K562 (cell line): Measurements from ENCODE around the gene RAI1. TPM values are rescaled to one million over a fixed set of nuclear protein-coding genes. Genes with fewer than 3 reads are reported as not detected.
A peak's percentile ranks its signal among the peaks of the same experiment; 100 is the strongest.

ENCODE experiments used
- CAMTA2 ChIP-seq: fragments of 250-450 bp; sonication (Bioruptor Pico); conservative IDR thresholded peaks from 2 replicates; pipeline ENCODE4 v1.5.1; 2022
- EGR1 ChIP-seq: fragments of 450-650 bp; conservative IDR thresholded peaks from 2 replicates; pipeline ENCODE4 v1.6.1; 2017; ENCODE audit warnings: mild to moderate bottlenecking
- MEF2A ChIP-seq: IDR thresholded peaks from 2 replicates; pipeline ENCODE4 v1.6.1; 2011; ENCODE audit warnings: low read depth, mild to moderate bottlenecking, low read length, moderate library complexity; ENCODE audit not compliant: control insufficient read depth
- MYC ChIP-seq, 2 experiments: fragments of 250-450 bp in 1 of 2; sonication (Bioruptor Pico) in 1 of 2; IDR thresholded peaks; 2 replicates each; pipeline versions ENCODE4 v1.5.1 to v1.6.1; 2012 to 2021; ENCODE audit warnings: low read depth in 2 of 2, borderline replicate concordance in 1 of 2, improper control_type of control experiment in 1 of 2, low read length in 1 of 2, mild to moderate bottlenecking in 1 of 2, moderate library complexity in 1 of 2
- SAFB ChIP-seq: fragments of 200-400 bp; formaldehyde crosslinking; IDR thresholded peaks from 2 replicates; pipeline ENCODE4 v1.6.1; 2017; ENCODE audit warnings: low read depth, low read length, borderline replicate concordance
- SIX5 ChIP-seq, 2 experiments: IDR thresholded peaks; 2 replicates each; pipeline ENCODE4 v1.6.1; 2011; ENCODE audit warnings: low read length in 2 of 2, borderline replicate concordance in 1 of 2, low read depth in 1 of 2, mild to moderate bottlenecking in 1 of 2, moderate library complexity in 1 of 2; ENCODE audit not compliant: insufficient read depth in 1 of 2
- STAG1 ChIP-seq: sonication (generic); formaldehyde crosslinking; IDR thresholded peaks from 2 replicates; pipeline ENCODE4 v1.5.0; 2020; ENCODE audit warnings: missing genetic modification reagents, borderline replicate concordance
- THRAP3 ChIP-seq: fragments of 450-650 bp; IDR thresholded peaks from 2 replicates; pipeline ENCODE4 v1.6.1; 2016; ENCODE audit warnings: mild to moderate bottlenecking, inconsistent platforms, borderline replicate concordance
- ZBTB1 ChIP-seq: sonication (generic); formaldehyde crosslinking; IDR thresholded peaks from 2 replicates; pipeline ENCODE4 v1.8.1; 2023; ENCODE audit warnings: missing genetic modification reagents, low read depth, mild to moderate bottlenecking, borderline replicate concordance
- ZNF253 ChIP-seq: fragments of 250-450 bp; sonication (Bioruptor Pico); conservative IDR thresholded peaks from 2 replicates; pipeline ENCODE4 v1.6.1; 2021; ENCODE audit warnings: mild to moderate bottlenecking
- ZNF668 ChIP-seq: fragments of 250-450 bp; sonication (Bioruptor Pico); IDR thresholded peaks from 2 replicates; pipeline ENCODE4 v1.8.0; 2022; ENCODE audit warnings: mild to moderate bottlenecking, inconsistent platforms
- polyA plus RNA-seq, 8 experiments: library from polyadenylated mRNA; depleted of rRNA in 4 of 8; stranded (reverse) in 5 of 8; unstranded in 3 of 8; fragments of >200 nt; fragmentation: Nextera tagmentation in 2 of 8; fragmentation: Illumina TruSeq in 1 of 8; extraction: Ambion mirVana in 2 of 8; extraction: Trizol in 1 of 8; gene quantifications; 2 replicates each; pipeline versions ENCODE4 v1.2.1 to v1.2.3, GENCODE V29; 2011 to 2014; ENCODE audit warnings: inconsistent platforms in 1 of 8, missing spikeins in 1 of 8
- total RNA-seq, 7 experiments: library from RNA; depleted of rRNA in 6 of 7; stranded (reverse); fragments of >200 nt in 6 of 7; fragmentation: Illumina TruSeq in 2 of 7; extraction: Trizol in 2 of 7; gene quantifications; 2 replicates each; pipeline versions ENCODE4 v1.2.1 to v1.2.3, GENCODE V29; 2011 to 2021; ENCODE audit warnings: low replicate concordance in 1 of 7
- TF ChIP-seq, protein P1 (sequence below), 2 experiments: fragments of 450-650 bp; conservative IDR thresholded peaks; 2 replicates each; pipeline ENCODE4 v1.6.1; 2017; ENCODE audit warnings: mild to moderate bottlenecking in 2 of 2, moderate library complexity in 2 of 2
- TF ChIP-seq, protein P2 (sequence below): sonication (generic); formaldehyde crosslinking; IDR thresholded peaks from 2 replicates; pipeline ENCODE4 v1.8.0; 2022; ENCODE audit warnings: mild to moderate bottlenecking, missing genetic modification reagents, borderline replicate concordance
- TF ChIP-seq, protein P3 (sequence below), 2 experiments: IDR thresholded peaks in 1 of 2; conservative IDR thresholded peaks in 1 of 2; 2 replicates each; pipeline ENCODE4 v1.6.1; 2016; ENCODE audit warnings: low read depth in 2 of 2, mild to moderate bottlenecking in 1 of 2, missing compliant biosample characterization in 1 of 2, missing genetic modification characterization in 1 of 2, moderate library complexity in 1 of 2
- TF ChIP-seq, protein P4 (sequence below): sonication (generic); formaldehyde crosslinking; IDR thresholded peaks from 2 replicates; pipeline ENCODE4 v1.8.1; 2023; ENCODE audit warnings: mild to moderate bottlenecking, missing genetic modification reagents

RAI1 gene
- total and polyA plus RNA-seq, 9 of the 15 experiments (the other 6 are each of a cell fraction or from before 2014, with no cell fraction given): 0.68 to 19.9 (median 5.5) TPM

DNA sequence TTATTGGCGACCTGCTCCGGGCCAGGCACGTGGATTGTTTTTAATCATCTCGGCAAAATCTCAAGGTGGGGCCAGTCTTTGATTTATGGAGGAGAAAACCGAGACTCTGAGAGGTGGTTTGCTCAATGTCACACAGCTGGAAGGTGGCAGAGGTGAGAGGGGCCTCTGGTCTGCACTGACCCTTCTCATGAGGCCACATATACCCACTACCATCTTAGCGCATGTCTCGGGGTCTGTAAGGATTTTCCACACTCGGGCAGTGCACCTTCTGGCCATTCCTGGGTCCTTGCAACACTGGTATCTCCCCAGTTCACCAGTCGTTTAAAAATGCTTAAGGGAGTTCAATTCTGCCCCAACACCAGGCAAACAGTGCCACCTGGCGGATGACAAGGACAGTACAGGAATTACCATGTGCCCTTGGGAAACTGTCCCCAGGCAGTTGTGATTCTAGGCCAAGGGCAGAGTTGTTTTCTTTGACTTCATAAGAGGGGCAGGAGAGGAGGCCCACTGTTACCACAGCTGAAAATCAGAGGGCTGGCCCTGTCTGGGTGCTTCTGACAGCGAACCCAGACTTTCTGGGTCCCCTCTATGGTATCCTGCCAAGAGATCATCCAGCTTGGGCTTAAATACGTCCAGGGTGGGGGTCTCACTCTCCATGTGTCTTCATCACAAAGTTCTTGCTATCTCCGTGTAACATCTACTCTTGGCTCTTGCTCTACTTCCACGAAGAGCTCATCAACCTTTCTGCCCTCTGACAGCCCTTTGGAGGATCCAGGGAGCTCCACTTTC is 39.4 kb upstream of the RAI1 start (continued):
- no peak for TF ChIP-seq THRAP3
- TF ChIP-seq, protein P1, sequence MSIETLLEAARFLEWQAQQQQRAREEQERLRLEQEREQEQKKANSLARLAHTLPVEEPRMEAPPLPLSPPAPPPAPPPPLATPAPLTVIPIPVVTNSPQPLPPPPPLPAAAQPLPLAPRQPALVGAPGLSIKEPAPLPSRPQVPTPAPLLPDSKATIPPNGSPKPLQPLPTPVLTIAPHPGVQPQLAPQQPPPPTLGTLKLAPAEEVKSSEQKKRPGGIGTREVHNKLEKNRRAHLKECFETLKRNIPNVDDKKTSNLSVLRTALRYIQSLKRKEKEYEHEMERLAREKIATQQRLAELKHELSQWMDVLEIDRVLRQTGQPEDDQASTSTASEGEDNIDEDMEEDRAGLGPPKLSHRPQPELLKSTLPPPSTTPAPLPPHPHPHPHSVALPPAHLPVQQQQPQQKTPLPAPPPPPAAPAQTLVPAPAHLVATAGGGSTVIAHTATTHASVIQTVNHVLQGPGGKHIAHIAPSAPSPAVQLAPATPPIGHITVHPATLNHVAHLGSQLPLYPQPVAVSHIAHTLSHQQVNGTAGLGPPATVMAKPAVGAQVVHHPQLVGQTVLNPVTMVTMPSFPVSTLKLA (conservative IDR thresholded peaks at IDR 0.05): no peak
- TF ChIP-seq MYC (IDR thresholded peaks at IDR 0.05; ENCODE audit: low read depth, low read length): peak; percentile 56; the same call in 1 of the 2 replicates
- no peak for TF ChIP-seq MYC (CRISPR knock-in tag; IDR thresholded peaks at IDR 0.05; ENCODE audit: borderline replicate concordance, low read depth)
- no peak for TF ChIP-seq MEF2A
- no peak for TF ChIP-seq CAMTA2
- no peak for TF ChIP-seq ZNF253 (CRISPR knock-in tag)
- TF ChIP-seq, protein P2, sequence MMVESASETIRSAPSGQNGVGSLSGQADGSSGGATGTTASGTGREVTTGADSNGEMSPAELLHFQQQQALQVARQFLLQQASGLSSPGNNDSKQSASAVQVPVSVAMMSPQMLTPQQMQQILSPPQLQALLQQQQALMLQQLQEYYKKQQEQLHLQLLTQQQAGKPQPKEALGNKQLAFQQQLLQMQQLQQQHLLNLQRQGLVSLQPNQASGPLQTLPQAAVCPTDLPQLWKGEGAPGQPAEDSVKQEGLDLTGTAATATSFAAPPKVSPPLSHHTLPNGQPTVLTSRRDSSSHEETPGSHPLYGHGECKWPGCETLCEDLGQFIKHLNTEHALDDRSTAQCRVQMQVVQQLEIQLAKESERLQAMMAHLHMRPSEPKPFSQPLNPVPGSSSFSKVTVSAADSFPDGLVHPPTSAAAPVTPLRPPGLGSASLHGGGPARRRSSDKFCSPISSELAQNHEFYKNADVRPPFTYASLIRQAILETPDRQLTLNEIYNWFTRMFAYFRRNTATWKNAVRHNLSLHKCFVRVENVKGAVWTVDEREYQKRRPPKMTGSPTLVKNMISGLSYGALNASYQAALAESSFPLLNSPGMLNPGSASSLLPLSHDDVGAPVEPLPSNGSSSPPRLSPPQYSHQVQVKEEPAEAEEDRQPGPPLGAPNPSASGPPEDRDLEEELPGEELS: no peak
- peak; percentile 84 for TF ChIP-seq STAG1 (CRISPR knock-in tag)
- no peak for TF ChIP-seq ZBTB1 (CRISPR knock-in tag)
- no peak for TF ChIP-seq ZNF668 (CRISPR knock-in tag)
- TF ChIP-seq, protein P3, sequence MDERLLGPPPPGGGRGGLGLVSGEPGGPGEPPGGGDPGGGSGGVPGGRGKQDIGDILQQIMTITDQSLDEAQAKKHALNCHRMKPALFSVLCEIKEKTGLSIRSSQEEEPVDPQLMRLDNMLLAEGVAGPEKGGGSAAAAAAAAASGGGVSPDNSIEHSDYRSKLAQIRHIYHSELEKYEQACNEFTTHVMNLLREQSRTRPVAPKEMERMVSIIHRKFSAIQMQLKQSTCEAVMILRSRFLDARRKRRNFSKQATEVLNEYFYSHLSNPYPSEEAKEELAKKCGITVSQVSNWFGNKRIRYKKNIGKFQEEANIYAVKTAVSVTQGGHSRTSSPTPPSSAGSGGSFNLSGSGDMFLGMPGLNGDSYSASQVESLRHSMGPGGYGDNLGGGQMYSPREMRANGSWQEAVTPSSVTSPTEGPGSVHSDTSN (CRISPR knock-in tag; IDR thresholded peaks at IDR 0.05; ENCODE audit: low read depth): no peak
- TF ChIP-seq, protein P3 (tag; conservative IDR thresholded peaks at IDR 0.05; ENCODE audit: low read depth): no peak
- TF ChIP-seq, protein P4, sequence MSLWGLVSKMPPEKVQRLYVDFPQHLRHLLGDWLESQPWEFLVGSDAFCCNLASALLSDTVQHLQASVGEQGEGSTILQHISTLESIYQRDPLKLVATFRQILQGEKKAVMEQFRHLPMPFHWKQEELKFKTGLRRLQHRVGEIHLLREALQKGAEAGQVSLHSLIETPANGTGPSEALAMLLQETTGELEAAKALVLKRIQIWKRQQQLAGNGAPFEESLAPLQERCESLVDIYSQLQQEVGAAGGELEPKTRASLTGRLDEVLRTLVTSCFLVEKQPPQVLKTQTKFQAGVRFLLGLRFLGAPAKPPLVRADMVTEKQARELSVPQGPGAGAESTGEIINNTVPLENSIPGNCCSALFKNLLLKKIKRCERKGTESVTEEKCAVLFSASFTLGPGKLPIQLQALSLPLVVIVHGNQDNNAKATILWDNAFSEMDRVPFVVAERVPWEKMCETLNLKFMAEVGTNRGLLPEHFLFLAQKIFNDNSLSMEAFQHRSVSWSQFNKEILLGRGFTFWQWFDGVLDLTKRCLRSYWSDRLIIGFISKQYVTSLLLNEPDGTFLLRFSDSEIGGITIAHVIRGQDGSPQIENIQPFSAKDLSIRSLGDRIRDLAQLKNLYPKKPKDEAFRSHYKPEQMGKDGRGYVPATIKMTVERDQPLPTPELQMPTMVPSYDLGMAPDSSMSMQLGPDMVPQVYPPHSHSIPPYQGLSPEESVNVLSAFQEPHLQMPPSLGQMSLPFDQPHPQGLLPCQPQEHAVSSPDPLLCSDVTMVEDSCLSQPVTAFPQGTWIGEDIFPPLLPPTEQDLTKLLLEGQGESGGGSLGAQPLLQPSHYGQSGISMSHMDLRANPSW (CRISPR knock-in tag): no peak
- no peak for TF ChIP-seq EGR1
- TF ChIP-seq SIX5 (IDR thresholded peaks at IDR 0.05; ENCODE audit: borderline replicate concordance in 1 of 2, insufficient read depth in 1 of 2, low read depth in 1 of 2, low read length in 2 of 2): no peak
- no peak for TF ChIP-seq SAFB
